ENCODE data around the gene CTNNAL1.
"Not testable (repeated sequence)": the region's sequence is repeated elsewhere in the genome, so short reads cannot be mapped to it uniquely, and the experiment has no call there.

CTNNAL1 gene

GRCh38 chr9:108933718-108934322, 79.5 kb downstream of the CTNNAL1 start, which contains the start of gene ELP1:
Gene ELP1, minus strand, starts transcription at chr9:108934124. Its CDS starts 2,978 bp downstream, at chr9:108931146.
- peak; percentile 80 to 89 for DNase-seq (ENCODE audit: extremely low read depth in 1 of 2, low read depth in 1 of 2)

- DNase-seq (ENCODE audit: extremely low read depth in 1 of 2, low read depth in 1 of 2) = peak in 1 of 2 donors; percentile 8
Observed at GRCh38 chr9:108933231-108933717, 80.0 kb downstream of the CTNNAL1 start.

- DNase-seq (ENCODE audit: extremely low read depth in 1 of 2, low read depth in 1 of 2) = no peak
Observed at GRCh38 chr9:108928386-108928785, 84.9 kb downstream of the CTNNAL1 start.

GRCh38 chr9:108924466-108924865, 88.8 kb downstream of the CTNNAL1 start:
- DNase-seq (ENCODE audit: extremely low read depth in 1 of 2, low read depth in 1 of 2) = no peak

GRCh38 chr9:108921200-108921599, 92.1 kb downstream of the CTNNAL1 start:
- DNase-seq (ENCODE audit: extremely low read depth in 1 of 2, low read depth in 1 of 2) = no peak

- not testable (repeated sequence) for DNase-seq (ENCODE audit: extremely low read depth in 1 of 2, low read depth in 1 of 2)
Observed at GRCh38 chr9:108920401-108920800, 92.9 kb downstream of the CTNNAL1 start.

- no peak for DNase-seq (ENCODE audit: extremely low read depth in 1 of 2, low read depth in 1 of 2)
Observed at GRCh38 chr9:108919517-108919916, 93.8 kb downstream of the CTNNAL1 start.

- no peak for DNase-seq (ENCODE audit: extremely low read depth in 1 of 2, low read depth in 1 of 2)
Observed at GRCh38 chr9:108913391-108913790, 99.9 kb downstream of the CTNNAL1 start.

- DNase-seq (ENCODE audit: extremely low read depth in 1 of 2, low read depth in 1 of 2) = no peak
Observed at GRCh38 chr9:108911820-108912219, 101.5 kb downstream of the CTNNAL1 start.

GRCh38 chr9:108910914-108911313, 102.4 kb downstream of the CTNNAL1 start:
- no peak for DNase-seq (ENCODE audit: extremely low read depth in 1 of 2, low read depth in 1 of 2)

- DNase-seq (ENCODE audit: extremely low read depth in 1 of 2, low read depth in 1 of 2) = no peak
Observed at GRCh38 chr9:108910402-108910801, 102.9 kb downstream of the CTNNAL1 start.

- DNase-seq (ENCODE audit: extremely low read depth in 1 of 2, low read depth in 1 of 2) = no peak
Observed at GRCh38 chr9:108905494-108905893, 107.8 kb downstream of the CTNNAL1 start.

GRCh38 chr9:108904161-108904560, 109.1 kb downstream of the CTNNAL1 start:
- no peak for DNase-seq (ENCODE audit: extremely low read depth in 1 of 2, low read depth in 1 of 2)

GRCh38 chr9:108903420-108904103, 109.7 kb downstream of the CTNNAL1 start:
- DNase-seq (ENCODE audit: extremely low read depth in 1 of 2, low read depth in 1 of 2) = no peak

GRCh38 chr9:108900176-108900575, 113.1 kb downstream of the CTNNAL1 start:
- no peak for DNase-seq (ENCODE audit: extremely low read depth in 1 of 2, low read depth in 1 of 2)

GRCh38 chr9:108899023-108899695, 114.1 kb downstream of the CTNNAL1 start:
- not testable (repeated sequence) for DNase-seq (ENCODE audit: extremely low read depth in 1 of 2, low read depth in 1 of 2)

- DNase-seq (ENCODE audit: extremely low read depth in 1 of 2, low read depth in 1 of 2) = no peak
Observed at GRCh38 chr9:108897324-108898096, 115.8 kb downstream of the CTNNAL1 start.

GRCh38 chr9:108894225-108894997, 118.9 kb downstream of the CTNNAL1 start:
- DNase-seq (ENCODE audit: extremely low read depth in 1 of 2, low read depth in 1 of 2) = no peak
